Activated B cell treated with CpG ODN at 0.5 μM for 24 hours (primary cell): ENCODE data around the gene LEPR. TPM values are rescaled to one million over a fixed set of nuclear protein-coding genes. Genes with fewer than 3 reads are reported as not detected.

ENCODE experiments used
- ATAC-seq: fragments of 200-7000 bp; cut with Tn5 transposase; one replicate; pipeline ENCODE4 v1.10.0; 2021; ENCODE audit warnings: low read depth, mild to moderate bottlenecking, moderate library complexity
- CTCF ChIA-PET: fragments of 350-600 bp; sonication (Branson Sonifier 250); formaldehyde crosslinking; loops from one replicate; lab custom pipeline; 2021; ENCODE audit warnings: antibody characterized with exemption; lab: Charles Lee
- POLR2A ChIA-PET: fragments of 350-600 bp; sonication (Branson Sonifier 250); formaldehyde crosslinking; loops from one replicate; lab custom pipeline; 2021; ENCODE audit warnings: antibody characterized with exemption; lab: Charles Lee
- DNase-seq: peaks from one replicate; pipeline ENCODE4 v3.0.0; 2022
- H3K27ac Mint-ChIP-seq: one replicate; pipeline ENCODE4 v1.8.0; 2020; ENCODE audit warnings: mixed read lengths
- H3K27me3 Mint-ChIP-seq: one replicate; pipeline ENCODE4 v1.8.0; 2021; ENCODE audit warnings: mixed read lengths
- H3K36me3 Mint-ChIP-seq: one replicate; pipeline ENCODE4 v1.8.0; 2021; ENCODE audit warnings: low read depth, mixed read lengths
- H3K4me1 Mint-ChIP-seq: one replicate; pipeline ENCODE4 v1.8.0; 2021; ENCODE audit warnings: mixed read lengths
- H3K4me3 Mint-ChIP-seq: one replicate; pipeline ENCODE4 v1.8.0; 2020; ENCODE audit warnings: mild to moderate bottlenecking, mixed read lengths
- H3K9me3 Mint-ChIP-seq: one replicate; pipeline ENCODE4 v1.8.0; 2020; ENCODE audit warnings: mixed read lengths
- CTCF ChIP-seq: fragments of 200-600 bp; IDR thresholded peaks from one replicate; pipeline ENCODE4 v1.8.0; 2022; ENCODE audit warnings: antibody characterized with exemption, mild to moderate bottlenecking
- intact Hi-C: fragments of 100-400 bp; cut with micrococcal nuclease; formaldehyde crosslinking; loops from one replicate; pipeline ENCODE4 v1.15.1; 2024
- total RNA-seq: library from RNA; stranded (reverse); gene quantifications from 2 replicates; pipeline ENCODE4 v1.2.3, GENCODE V29; 2022

LEPR gene
- total RNA-seq, 1 donor from 2014 or later: 1.00 TPM

DNA sequence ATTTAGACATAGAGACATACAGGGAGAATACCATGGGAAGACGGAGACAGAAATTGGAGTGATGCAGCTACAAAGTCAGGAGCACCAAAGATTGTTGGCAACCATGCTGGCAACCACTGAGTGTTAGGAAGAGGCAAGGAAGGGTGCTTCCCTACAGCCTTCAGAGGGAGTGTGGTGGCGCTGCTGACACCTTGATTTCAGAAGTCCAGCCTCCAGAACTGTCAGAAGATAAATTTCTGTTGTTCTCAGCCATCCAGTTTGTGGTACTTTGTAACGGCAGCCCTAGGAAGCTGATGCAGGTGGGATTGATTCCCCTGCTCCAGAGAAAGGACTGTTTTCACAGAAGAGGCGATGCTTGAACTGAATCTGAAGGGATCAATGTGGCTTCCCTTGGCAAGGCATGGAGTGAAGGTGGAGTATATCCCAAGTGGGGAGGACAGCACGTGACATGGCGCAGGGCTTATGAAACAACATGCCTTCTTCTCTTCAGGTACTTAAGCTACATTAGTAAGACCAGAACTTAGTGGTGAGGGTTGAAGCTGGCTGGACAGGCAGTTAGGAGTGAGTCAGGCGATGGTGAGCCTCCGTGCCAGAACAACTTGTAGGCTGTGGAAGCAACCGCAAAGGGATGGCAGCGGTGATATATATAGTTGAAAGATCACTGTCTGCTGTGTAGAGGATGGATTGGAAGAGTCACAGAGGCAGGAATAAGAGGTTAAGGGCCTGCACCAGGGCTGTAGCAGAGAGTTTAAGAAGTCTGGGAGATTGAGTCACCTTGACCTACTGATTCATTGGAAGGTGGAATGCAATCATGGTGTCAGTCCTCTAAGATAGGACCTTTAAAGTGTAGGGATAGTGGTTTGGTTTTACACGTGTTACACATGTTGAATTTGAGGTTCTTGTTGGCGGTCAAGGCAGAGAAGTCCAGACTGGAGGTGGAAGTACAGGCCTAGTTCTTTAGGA lies 2.1 kb downstream of the LEPR start:
- Mint-ChIP-seq H3K27me3 (peaks cover under 1% of the 10 kb centered on the region), H3K9me3 (no peaks in the 10 kb centered on the region), H3K4me3 (no peak overlapping the region), H3K4me1 (peaks cover 11% of the 10 kb centered on the region), H3K36me3 (peaks cover 22% of the 10 kb centered on the region), H3K27ac (no peak overlapping the region)
- POLR2A ChIA-PET: no interaction called here
- DNase-seq: no peak
- no peak for ATAC-seq
- CTCF ChIA-PET: interaction anchor here (2.3 kb wide), 1 partner anchor 8 kb away, joined by 9 read pairs; no protein-coding TSS in a partner anchor
- intact Hi-C loops: loop anchor here (5.0 to 10.0 kb wide), 5 partner anchors 532 to 1830 kb away; partner anchors contain the start of genes PGM1, RAVER2 and SLC35D1
- no peak for TF ChIP-seq CTCF

DNA sequence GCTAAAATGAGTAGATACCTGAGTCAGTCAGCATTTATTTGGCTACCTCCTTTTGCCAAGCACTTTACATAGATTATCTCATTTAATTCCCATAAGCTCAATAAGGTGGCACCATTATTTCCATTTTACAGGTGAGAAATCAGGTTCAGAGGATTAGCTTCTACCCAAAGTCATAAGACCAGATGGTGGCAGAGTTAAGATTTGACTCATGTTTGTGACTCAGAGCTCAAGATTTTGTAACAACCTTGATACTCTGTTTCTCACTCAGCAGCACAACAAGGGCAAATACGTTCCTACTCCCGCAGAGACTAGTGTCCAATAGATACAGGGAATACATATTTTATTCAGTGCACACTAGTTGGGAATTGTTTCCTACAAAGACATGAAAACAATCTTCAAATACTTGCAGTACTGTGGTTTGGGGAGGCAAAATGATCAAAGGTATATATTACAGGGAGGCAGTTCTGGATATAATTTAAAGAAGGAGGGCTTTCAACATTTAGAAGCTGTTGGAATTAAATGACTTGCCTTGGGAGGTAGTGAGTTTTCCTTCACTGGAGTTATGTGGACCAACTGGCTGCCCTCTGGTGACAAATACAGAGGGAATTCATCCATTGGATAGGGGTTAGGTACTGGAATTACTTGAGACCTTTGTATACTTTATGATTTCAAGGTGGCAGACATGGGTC lies 3.6 kb downstream of the LEPR start:
- ATAC-seq: no peak
- no peak for TF ChIP-seq CTCF
- Mint-ChIP-seq H3K4me1 (peaks cover 8% of the 10 kb centered on the region), H3K4me3 (no peak overlapping the region), H3K9me3 (no peaks in the 10 kb centered on the region), H3K27ac (no peak overlapping the region), H3K36me3 (peaks cover 24% of the 10 kb centered on the region), H3K27me3 (no peaks in the 10 kb centered on the region)
- ChIA-PET POLR2A (no interaction called here), CTCF (no interaction called here)
- no peak for DNase-seq
- intact Hi-C loops: loop anchor here (5.0 to 10.0 kb wide), 5 partner anchors 531 to 1832 kb away; partner anchors contain the start of genes PGM1, RAVER2 and SLC35D1

DNA sequence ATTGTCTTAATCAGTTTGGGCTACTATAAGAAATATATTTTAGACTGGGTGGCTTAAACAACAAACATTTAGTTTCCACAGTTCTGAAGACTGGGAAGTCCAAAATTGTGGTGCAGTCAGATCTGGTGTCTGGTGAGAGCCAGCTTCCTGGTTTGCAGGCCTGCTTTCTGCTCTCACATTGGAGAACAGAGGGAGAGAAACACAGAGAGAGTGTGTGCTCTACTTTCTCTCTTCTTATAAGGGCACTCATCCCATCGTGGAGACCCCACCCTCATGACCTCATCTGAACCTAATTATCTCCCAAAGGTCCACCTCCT lies 4.1 kb downstream of the LEPR start:
- H3K4me3 Mint-ChIP-seq: no peak overlapping the region

GRCh38 chr1:65425006-65425405 lies 4.5 kb downstream of the LEPR start:
- POLR2A ChIA-PET: no interaction called here
- DNase-seq (no peak), ATAC-seq (no peak)
- TF ChIP-seq CTCF: no peak
- CTCF ChIA-PET: no interaction called here
- Mint-ChIP-seq H3K27ac (no peak overlapping the region), H3K36me3 (peaks cover 25% of the 10 kb centered on the region), H3K27me3 (no peaks in the 10 kb centered on the region), H3K9me3 (no peaks in the 10 kb centered on the region), H3K4me1 (no peaks in the 10 kb centered on the region), H3K4me3 (no peak overlapping the region)
- intact Hi-C loops: loop anchor here (10.0 kb wide), 3 partner anchors 530 to 680 kb away; partner anchors contain the start of gene RAVER2

More for the DNA sequence above, 4.1 kb downstream of the LEPR start:
- DNase-seq (no peak), ATAC-seq (no peak)
- ChIA-PET POLR2A (no interaction called here), CTCF (no interaction called here)
- no peak for TF ChIP-seq CTCF
- H3K36me3 Mint-ChIP-seq: peaks cover 24% of the 10 kb centered on the region
- H3K27ac Mint-ChIP-seq: no peak overlapping the region
- H3K27me3 Mint-ChIP-seq: no peaks in the 10 kb centered on the region
- intact Hi-C loops: loop anchor here (5.0 to 10.0 kb wide), 5 partner anchors 530 to 1832 kb away; partner anchors contain the start of genes PGM1, RAVER2 and SLC35D1
- H3K4me1 Mint-ChIP-seq: peaks cover 3% of the 10 kb centered on the region
- H3K9me3 Mint-ChIP-seq: no peaks in the 10 kb centered on the region

DNA sequence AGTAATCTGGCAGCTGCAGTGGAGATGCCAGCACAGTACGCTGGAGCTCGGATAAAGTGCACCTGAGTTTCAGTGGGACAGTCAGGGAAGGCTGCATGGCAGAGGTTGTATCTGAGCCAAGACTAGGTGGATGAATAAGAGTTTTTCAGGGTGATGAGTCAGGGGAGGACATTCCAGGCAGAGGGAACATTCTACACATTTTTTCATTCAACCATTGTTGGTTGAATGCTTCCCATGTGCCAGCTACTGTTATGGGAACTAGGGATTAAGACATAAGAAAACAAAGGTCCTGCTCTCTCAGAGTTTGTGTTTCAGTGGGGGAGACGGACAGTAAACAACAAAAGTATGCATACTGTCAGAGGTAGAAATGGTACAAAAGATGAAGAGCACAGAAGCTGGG lies 5.2 kb downstream of the LEPR start:
- no peak overlapping the region for H3K27ac Mint-ChIP-seq
- intact Hi-C loops: loop anchor here (10.0 kb wide), 3 partner anchors 529 to 681 kb away; partner anchors contain the start of gene RAVER2

More for the DNA sequence above, 5.2 kb downstream of the LEPR start:
- Mint-ChIP-seq H3K4me3 (no peak overlapping the region), H3K36me3 (peaks cover 26% of the 10 kb centered on the region), H3K9me3 (no peaks in the 10 kb centered on the region), H3K27me3 (no peaks in the 10 kb centered on the region), H3K4me1 (no peaks in the 10 kb centered on the region)
- DNase-seq (no peak), ATAC-seq (no peak)
- CTCF ChIA-PET: no interaction called here
- no peak for TF ChIP-seq CTCF
- POLR2A ChIA-PET: no interaction called here
